Measurements from ENCODE around the gene SLC41A2.
"Not testable (repeated sequence)": the region's sequence is repeated elsewhere in the genome, so short reads cannot be mapped to it uniquely, and the experiment has no call there.

The SLC41A2 gene

GRCh38 chr12:104958001-104958804 is at the start of gene SLC41A2:
TSS of gene SLC41A2 (minus strand) at chr12:104958290. CDS start at chr12:104928527, 29,763 bp downstream.
- DNase-seq = peak; percentile 86

GRCh38 chr12:105001476-105001875 is 43.4 kb upstream of the SLC41A2 start:
- no peak for DNase-seq

GRCh38 chr12:104999347-104999685 is 41.2 kb upstream of the SLC41A2 start:
- DNase-seq = no peak

GRCh38 chr12:104998423-104999346 is 40.6 kb upstream of the SLC41A2 start:
- no peak for DNase-seq

GRCh38 chr12:104997541-104997940 is 39.5 kb upstream of the SLC41A2 start:
- DNase-seq = no peak

GRCh38 chr12:104994336-104994735 is 36.2 kb upstream of the SLC41A2 start:
- no peak for DNase-seq

GRCh38 chr12:104991565-104992128 is 33.6 kb upstream of the SLC41A2 start:
- DNase-seq = no peak

GRCh38 chr12:104990950-104991349 is 32.9 kb upstream of the SLC41A2 start:
- no peak for DNase-seq

- DNase-seq = peak; percentile 95
Observed at GRCh38 chr12:104986022-104986941, 28.2 kb upstream of the SLC41A2 start, which contains the start of gene NOPCHAP1. TSS of gene NOPCHAP1 (plus strand) at chr12:104986316. CDS start at chr12:104986353, 37 bp downstream.

- no peak for DNase-seq
Observed at GRCh38 chr12:104985206-104985605, 27.1 kb upstream of the SLC41A2 start.

GRCh38 chr12:104977688-104978087 is 19.6 kb upstream of the SLC41A2 start:
- DNase-seq = not testable (repeated sequence)

GRCh38 chr12:104976703-104977102 is 18.6 kb upstream of the SLC41A2 start:
- no peak for DNase-seq

- no peak for DNase-seq
Observed at GRCh38 chr12:104975587-104976343, 17.7 kb upstream of the SLC41A2 start.

- no peak for DNase-seq
Observed at GRCh38 chr12:104974626-104975290, 16.7 kb upstream of the SLC41A2 start.

- no peak for DNase-seq
Observed at GRCh38 chr12:104973250-104973649, 15.2 kb upstream of the SLC41A2 start.

- DNase-seq = no peak
Observed at GRCh38 chr12:104971306-104971705, 13.2 kb upstream of the SLC41A2 start.

GRCh38 chr12:104969343-104969742 is 11.3 kb upstream of the SLC41A2 start:
- no peak for DNase-seq

- no peak for DNase-seq
Observed at GRCh38 chr12:104966677-104967076, 8.6 kb upstream of the SLC41A2 start.

- no peak for DNase-seq
Observed at GRCh38 chr12:104964856-104965205, 6.7 kb upstream of the SLC41A2 start.

GRCh38 chr12:104964167-104964855 is 6.2 kb upstream of the SLC41A2 start:
- DNase-seq = no peak

All from stimulated activated CD4-positive, alpha-beta T cell treated with anti-CD3 and anti-CD28 coated beads, Interleukin-15, amount 100 ng/mL, for 24 hours (primary cell).